Activated CD8-positive, alpha-beta memory T cell treated with anti-CD3 and anti-CD28 coated beads, Interleukin-2, amount 50 U/mL, for 24 hours (primary cell): ENCODE results near the gene HMCN2.
"Not testable (repeated sequence)": the region's sequence is repeated elsewhere in the genome, so short reads cannot be mapped to it uniquely, and the experiment has no call there.

Experiments
- DNase-seq: peaks from one replicate; pipeline ENCODE4 v3.0.0-alpha.2; 2020; ENCODE audit errors: extremely low read depth

The HMCN2 gene

DNA sequence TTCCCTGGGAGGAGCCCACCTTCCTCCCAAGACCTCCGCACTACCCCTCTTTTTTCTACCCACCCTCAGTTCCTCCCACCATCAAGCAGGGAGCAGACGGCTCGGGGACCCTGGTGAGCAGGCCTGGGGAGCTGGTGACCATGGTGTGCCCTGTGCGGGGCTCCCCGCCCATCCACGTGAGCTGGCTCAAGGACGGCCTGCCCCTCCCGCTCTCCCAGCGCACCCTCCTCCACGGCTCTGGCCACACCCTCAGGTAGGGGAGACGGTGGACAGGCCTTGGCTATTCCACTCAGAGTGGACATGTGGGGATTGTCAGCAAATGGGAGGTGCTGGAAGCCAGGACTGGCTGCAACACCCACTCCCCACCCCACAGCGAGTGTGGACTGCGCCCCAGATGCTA, 126.3 kb downstream of the HMCN2 start:
- DNase-seq = no peak

DNA sequence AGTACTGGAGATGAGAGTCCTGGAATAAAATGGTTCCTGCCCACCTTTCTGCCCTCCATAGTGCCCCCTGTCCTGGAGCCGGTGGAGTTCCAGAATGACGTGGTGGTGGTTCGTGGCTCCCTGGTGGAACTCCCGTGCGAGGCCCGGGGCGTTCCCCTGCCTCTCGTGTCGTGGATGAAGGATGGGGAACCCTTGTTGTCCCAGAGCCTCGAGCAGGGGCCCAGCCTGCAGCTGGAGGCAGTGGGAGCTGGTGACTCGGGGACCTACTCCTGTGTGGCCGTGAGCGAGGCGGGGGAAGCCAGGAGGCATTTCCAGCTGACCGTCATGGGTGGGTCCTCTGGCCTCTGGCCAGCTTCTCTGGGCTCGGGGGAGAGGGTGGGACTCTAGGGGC, 128.1 kb downstream of the HMCN2 start:
- no peak for DNase-seq

- DNase-seq = no peak
These were observed 128.8 kb downstream of the HMCN2 start for GRCh38 chr9:130394320-130394719.

- no peak for DNase-seq
These were observed 129.4 kb downstream of the HMCN2 start for GRCh38 chr9:130394814-130395470.

GRCh38 chr9:130395810-130396435, 130.4 kb downstream of the HMCN2 start:
- DNase-seq = no peak

DNA sequence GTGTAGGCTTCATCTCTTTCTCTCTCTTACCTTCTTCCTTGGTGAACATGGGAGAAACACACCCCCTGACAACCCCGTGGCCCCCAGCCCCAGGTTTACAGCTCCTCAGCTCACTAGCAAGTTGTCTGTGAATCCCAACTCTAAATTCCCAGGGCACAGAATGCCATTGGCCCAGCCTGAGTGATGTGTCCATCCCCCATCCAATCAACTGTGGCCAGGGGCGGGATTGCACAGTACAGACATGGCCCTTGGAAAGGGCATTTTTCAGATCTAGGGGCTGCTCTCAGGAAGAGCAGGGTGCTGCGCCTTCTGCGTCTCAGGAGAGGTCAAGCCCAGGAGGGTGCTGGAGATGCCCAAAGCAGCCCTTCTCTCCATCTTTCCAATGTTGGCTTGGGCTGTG, 131.0 kb downstream of the HMCN2 start:
- no peak for DNase-seq

- DNase-seq = no peak
These were observed 133.1 kb downstream of the HMCN2 start for GRCh38 chr9:130398487-130399240.

GRCh38 chr9:130399768-130400167, 134.2 kb downstream of the HMCN2 start:
- DNase-seq = no peak

DNA sequence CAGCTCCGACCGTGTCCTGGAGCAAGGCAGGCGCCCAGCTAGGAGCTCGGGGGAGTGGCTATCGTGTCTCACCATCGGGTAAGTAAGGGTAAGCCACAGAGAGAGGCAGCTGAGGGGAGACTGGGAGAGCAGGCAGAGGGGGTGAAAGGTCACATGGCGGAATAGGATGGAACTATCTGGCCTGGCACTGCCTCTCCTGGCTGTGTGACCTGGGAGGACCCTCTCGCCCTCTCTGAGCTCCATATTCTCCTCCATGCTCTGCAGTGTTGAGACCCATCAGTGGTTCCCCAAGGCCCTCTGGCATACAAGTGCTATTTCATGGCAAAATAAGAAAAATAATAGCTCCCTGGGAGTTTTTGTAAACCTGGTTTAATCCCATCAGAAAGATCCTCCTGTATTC, 135.3 kb downstream of the HMCN2 start:
- no peak for DNase-seq

DNA sequence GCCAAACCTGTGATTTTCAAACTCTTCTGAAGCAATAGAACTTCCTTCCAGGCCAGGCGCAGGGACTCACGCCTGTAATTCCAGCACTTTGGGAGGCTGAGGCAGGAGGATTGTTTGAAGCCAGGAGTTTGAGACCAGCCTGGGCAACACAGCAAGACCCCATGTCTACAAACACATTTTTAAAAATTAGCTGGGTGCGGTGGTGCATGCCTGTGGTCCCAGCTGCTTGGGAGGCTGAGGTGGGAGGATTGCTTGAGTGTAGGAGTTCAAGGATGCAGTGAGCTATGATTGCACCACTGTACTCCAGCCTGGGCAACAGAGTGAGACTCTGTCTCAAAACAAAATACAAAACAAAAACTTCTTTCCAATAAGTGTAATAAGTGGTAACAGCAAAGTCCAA, 136.2 kb downstream of the HMCN2 start:
- DNase-seq = not testable (repeated sequence)

DNA sequence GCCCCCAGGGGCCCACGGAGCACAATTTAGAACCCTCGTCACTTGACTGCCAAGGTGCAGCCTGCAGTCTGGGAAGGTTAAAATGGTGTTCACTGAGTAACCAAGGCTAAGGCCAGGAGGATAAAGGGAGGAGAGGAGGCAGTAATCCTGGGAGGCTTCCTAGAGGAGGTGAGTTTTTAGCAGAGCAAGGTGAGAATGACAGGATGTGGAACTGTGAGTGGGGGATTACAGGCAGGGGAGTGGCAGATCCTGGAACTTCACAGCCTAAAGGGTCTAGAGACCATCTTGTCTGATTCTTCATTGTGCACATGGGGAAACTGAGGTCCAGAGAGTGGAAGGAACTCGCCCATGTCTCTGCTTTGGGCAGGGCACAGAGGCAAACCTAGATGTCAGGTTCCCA, 136.7 kb downstream of the HMCN2 start:
- no peak for DNase-seq

DNA sequence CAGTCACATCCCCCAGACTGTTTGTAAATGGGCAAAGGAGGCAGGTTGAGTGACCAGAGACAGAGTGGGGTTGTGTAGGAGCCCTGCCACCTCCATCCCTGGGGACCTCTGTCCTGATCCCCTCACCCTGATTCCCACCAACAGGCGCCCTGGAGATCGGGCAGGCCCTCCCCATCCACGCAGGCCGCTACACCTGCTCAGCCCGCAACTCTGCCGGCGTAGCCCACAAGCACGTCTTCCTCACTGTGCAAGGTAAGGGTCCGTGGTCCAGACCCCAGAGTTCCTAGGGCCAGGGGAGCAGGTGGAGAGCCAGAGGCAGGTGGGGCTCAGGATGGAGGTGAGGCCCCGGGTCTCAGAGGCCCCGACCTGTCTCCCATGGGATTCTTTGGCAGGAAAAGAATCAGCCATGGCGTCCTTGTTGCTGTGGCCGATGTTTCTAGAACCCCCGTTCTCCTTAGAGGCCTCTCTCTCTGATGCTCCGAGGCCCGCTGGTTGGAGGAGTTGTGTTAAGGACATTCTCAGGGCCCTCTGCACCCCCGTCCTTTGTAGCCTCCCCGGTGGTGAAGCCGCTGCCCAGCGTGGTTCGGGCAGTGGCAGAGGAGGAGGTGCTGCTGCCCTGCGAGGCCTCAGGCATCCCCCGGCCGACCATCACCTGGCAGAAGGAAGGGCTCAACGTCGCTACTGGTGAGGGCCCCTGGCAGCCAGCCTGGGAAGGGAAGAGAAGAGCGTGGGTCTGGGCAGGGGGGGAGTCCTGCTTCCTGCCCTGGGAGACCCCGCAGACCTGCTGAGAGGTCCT, 137.3 kb downstream of the HMCN2 start:
- DNase-seq = no peak

DNA sequence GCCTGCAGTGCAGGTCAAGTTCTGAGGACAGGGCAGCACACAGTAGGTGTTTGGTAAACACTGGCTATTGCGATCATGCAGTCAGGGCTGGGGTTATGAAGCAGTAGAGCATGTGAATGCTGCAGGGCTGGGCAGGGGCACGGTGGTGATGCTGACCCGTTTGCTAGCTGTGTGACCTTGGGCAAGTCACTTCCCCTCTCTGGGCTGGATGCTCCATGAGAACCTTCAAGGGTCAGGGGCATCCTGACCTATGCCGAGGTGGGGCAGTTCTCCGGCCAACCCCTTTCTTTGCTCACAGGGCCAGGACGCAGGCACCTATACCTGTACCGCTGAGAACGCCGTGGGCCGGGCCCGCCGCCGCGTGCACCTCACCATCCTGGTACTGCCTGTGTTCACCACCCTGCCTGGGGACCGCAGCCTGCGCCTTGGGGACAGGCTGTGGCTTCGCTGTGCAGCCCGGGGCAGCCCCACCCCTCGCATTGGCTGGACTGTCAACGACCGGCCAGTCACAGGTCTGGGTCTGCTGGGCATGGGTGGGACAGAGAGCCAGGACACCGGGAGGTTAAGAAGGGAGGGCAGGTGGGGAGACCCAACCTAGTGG, 140.2 kb downstream of the HMCN2 start:
- DNase-seq = no peak

DNA sequence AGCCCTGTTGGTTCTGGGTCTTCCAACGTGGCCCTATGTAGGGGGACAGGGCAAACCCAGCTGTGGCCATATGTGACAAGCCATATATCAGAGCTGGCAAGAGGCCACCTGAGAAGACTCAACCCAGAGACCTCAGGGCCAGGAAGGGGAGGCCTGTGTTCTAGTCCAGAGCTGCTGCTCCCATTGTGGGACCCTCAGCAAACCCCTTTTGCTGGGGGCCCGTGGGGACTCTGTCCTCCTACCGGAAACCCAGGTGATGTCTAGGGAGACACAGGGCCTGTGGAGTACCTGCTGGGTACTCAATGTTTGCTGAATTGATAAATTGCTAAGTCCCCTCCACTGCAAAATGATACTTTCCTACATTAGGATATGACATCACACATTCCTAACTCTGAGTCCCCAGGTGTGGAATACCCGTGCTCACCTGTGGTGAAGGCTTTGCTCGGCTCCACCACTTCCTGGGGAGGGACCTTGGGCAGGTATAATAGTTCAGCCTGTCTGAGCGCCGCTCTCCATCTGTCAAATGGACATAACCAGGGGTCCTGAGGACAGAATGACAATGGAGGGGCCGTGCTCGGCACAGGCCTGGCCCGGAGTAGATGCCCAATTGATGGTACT, 140.8 kb downstream of the HMCN2 start:
- no peak for DNase-seq

DNA sequence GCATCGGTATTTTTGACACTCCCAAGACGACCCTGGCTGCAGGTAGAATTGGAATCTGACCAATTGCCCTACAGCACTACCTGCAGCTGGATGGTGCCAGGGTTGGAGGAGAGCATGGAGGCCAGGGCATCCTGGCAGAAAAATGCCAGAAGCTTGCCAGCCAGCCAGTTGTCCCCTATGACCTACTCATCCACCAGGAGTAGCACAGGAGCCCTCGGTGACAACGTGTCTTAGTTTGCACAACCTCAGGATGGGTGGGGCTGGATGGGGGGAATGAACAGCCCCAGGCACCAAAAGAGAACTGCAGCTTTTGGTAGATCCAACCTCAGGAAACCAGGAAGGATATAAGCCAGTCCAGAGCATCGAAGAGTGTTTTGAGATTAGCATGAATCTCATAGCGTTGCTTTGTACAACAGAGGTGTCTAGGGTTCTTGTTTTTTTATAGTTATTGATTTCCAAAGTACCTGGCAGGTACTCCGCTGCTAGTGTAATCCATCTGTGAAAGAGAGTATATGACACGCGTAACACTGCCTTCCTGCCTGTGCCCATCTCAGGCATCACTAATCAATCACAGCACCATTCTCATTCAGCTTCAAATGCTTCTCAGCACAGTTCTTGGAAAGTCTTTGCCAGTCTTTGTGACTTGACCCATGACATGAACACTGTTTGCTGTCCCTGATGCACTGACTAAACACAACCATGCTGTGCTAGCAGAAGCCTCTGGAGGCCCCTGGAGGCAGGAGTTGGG, 142.5 kb downstream of the HMCN2 start:
- DNase-seq = no peak

GRCh38 chr9:130408669-130409068, 143.1 kb downstream of the HMCN2 start:
- DNase-seq = no peak

DNA sequence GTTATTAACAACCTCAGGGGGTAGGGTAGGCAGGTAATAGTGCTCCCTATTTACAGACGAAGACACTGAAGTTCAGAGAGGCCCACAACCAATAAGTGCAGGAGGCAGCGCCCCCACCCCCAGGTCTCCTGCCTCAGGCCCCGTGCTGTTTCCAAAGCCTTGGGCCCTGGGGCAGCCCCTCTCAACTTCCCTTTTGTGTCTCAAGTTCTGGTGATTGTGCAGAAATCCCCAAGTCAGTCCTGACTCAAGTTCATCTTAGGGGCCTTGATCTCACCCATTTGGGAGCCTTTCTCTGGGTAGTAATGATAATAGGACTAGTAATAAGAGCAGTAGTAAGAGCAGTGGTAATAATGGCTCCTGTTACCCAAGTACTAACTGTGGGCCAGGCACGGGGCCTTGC, 143.7 kb downstream of the HMCN2 start:
- no peak for DNase-seq

- no peak for DNase-seq
These were observed 144.9 kb downstream of the HMCN2 start for GRCh38 chr9:130410443-130410842.

DNA sequence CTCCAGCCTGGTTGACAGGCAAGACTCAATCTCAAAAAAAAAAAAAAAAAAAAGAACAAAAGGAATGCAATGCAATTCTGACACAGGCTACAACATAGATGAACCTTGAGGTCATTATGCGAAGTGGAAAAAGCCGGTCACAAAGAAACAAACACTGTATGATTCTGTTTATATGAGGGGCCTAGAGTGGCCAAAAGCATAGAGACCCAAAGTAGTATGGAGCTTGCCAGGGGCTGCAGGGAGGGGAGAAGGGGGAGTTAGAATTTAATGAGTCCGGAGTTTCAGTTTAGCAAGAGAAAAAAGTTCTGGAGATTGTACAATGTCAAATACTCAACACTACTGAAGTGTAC, 146.0 kb downstream of the HMCN2 start:
- DNase-seq = no peak

DNA sequence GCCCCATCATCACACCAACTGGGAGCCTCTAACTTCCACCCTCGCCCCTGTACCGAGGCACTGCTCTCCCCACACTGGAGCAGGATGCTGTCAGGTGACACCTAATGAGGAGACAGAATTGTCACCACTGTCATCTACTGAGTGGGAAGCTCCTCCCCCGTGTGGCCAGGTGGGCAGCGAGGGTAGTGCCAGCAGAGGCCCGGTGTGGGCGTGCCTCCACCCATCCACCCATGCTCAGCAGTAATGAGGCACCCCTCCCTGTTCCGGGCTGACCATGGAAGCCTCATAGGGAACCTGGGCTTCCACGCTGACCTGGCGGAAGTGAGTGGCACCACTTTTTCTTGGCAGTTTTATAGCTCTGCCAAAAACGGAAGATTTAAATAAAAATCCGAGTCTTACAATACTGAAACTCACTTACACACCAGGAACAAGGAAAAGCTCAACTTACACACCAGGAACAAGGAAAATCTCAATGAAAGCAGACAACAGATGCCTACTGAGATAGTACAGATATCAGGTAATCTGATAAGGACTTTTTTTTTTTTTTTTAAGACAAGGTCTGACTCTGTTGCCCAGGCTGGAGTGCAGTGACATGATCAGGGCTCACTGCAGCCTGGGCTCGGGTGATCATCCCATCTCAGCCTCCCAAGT, 148.6 kb downstream of the HMCN2 start:
- DNase-seq = no peak
